GM21390 (cell line): ENCODE measurements around the gene SORCS2.

ENCODE experiments used
- ATAC-seq: cut with Tn5 transposase; IDR thresholded peaks from one replicate; pipeline ENCODE4 v1.9.1; 2021; ENCODE audit not compliant: unreplicated experiment

The SORCS2 gene

GRCh38 chr4:7775396-7775795 is 583.1 kb downstream of the SORCS2 start:
- ATAC-seq: no peak

GRCh38 chr4:7777017-7777710 is 584.8 kb downstream of the SORCS2 start:
- ATAC-seq: no peak

- no peak for ATAC-seq
These were observed 585.7 kb downstream of the SORCS2 start for GRCh38 chr4:7777871-7778509.

GRCh38 chr4:7778510-7779431 is 586.4 kb downstream of the SORCS2 start:
- ATAC-seq: no peak

DNA sequence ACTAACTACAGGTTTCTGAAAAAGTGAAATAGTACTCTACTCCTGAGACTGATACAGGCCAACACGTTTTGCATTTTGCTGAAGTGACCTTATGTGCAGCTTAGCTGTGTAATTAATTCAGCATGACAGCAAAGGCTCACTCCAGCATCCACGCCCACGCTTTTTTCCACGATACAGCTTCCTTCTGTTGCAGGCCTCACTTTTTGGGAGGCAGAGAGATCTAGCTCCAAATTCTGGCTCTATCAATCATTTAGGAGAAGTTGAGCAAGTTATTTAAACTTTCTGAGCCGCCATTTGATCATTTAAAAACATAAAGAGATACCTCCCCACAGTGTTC is 587.1 kb downstream of the SORCS2 start:
- no peak for ATAC-seq

GRCh38 chr4:7780751-7781348 is 588.5 kb downstream of the SORCS2 start:
- ATAC-seq: no peak

DNA sequence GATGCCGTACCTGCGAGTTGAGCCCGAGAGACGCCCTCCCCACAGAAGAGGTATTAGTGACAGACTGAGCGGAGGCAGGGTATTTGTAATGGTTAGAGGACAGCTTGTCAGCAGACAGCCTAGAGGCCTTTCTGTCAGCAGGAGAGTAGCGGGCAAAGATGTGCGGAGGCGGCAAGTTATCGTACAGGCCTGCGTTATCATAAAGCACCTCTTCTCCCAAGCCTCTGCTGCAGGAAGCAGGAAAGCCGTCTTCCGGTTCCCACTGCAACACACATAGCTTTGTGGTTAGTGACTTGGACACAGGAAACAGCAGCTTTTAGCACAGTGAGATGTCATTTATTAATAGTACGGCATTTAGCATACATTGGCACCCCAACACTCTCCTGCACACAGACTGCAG is 589.0 kb downstream of the SORCS2 start:
- no peak for ATAC-seq

GRCh38 chr4:7781993-7782392 is 589.7 kb downstream of the SORCS2 start:
- ATAC-seq: no peak

- no peak for ATAC-seq
These were observed 590.4 kb downstream of the SORCS2 start for GRCh38 chr4:7782783-7783182.

- no peak for ATAC-seq
These were observed 591.2 kb downstream of the SORCS2 start for GRCh38 chr4:7783541-7783940.

DNA sequence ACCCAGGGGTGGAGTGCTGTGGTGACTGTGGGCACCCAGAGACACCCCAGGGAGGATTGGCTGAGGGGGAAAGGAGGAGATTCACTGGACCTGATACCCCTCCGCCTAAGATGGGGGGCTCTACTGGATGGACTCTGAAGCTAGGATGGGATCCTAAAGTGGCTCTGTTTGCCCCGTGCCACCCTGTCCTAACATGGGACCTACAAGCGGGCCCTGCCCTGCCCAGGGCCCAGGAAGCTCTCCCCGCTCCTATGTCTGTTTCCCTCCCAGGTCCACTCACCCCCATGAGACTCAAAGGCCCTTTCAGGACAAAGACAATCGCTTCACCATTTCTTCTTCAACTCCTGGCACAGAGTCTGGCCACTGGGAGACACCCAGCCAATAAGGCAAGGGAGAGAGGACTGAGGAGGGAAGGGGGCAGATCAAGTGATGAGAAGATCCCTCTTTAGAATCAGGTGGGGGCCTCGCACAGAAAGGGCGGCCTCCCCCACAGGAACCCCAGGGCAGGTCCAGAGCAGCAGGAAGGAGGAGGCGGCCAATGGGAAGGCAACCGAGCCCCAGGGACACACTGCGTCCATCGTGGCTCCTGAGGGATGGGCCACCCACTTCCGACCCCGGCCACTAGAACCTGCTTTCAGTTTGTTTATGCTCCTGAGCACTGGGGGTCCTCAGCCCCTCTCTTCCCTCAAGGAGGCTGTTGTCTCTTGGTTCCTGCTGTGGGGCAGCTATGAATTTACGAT is 592.0 kb downstream of the SORCS2 start:
- no peak for ATAC-seq

- no peak for ATAC-seq
These were observed 592.7 kb downstream of the SORCS2 start for GRCh38 chr4:7785017-7785416.

DNA sequence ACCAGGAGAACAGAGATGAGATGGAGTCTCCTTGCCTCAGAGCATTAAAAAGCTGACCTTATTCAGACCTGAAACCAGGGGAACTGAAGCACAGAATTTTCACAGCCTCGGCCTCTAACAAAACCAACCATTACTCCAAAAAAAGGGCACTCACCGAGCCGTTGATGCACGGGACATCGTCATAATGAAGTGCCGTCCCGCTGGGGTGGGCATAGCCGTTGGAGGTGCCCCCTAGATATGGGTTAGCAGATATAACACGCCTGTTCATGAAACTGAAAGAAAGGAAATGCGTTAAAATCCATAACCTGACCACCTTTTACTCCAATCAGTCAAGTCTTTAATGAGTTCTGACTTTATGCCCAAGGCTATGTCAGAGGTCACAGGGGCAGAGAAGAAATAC is 593.7 kb downstream of the SORCS2 start:
- no peak for ATAC-seq

DNA sequence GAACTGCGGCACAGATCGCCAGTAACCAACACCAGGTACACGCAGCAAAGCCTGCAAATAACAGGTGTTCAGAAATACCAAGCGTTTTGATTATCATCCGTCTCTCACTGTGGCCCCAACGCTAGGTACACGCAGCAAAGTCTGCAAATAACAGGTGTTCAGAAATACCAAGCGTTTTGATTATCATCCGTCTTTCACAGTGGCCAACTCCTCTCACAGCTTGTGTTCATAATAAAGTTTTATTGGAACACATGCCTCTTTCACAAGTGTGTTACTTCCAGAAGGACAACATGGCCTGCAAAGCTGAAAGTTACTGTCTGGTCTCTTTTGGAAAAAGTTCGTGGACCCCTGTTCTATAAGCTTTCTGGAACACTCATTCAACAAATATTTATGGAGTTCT is 594.2 kb downstream of the SORCS2 start:
- no peak for ATAC-seq

- ATAC-seq: no peak
These were observed 594.7 kb downstream of the SORCS2 start for GRCh38 chr4:7787067-7787466.

DNA sequence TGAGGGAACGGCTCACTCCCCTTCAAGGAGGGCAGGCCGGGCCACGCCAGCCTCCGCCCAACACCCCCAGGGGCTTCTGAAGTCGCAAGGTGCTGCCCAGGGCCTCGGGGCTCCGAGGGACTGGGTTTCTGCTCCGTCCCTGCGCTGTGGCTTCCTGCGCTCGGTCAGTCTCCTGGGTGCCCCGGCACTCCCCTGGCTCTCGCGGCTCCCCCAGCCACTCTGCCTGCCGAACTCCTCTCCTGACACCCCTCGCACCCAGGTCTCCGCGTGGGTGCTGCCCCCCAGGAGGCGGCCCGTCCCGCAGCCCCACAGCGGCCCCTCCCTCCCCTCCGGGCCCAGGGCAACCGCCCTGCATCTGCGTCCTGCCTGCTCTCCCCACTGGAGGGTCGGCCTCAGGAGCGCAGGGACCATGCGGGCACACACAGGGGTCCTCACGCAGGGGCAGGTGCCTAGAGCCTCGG is 595.4 kb downstream of the SORCS2 start:
- no peak for ATAC-seq

GRCh38 chr4:7788193-7788592 is 595.9 kb downstream of the SORCS2 start:
- no peak for ATAC-seq

DNA sequence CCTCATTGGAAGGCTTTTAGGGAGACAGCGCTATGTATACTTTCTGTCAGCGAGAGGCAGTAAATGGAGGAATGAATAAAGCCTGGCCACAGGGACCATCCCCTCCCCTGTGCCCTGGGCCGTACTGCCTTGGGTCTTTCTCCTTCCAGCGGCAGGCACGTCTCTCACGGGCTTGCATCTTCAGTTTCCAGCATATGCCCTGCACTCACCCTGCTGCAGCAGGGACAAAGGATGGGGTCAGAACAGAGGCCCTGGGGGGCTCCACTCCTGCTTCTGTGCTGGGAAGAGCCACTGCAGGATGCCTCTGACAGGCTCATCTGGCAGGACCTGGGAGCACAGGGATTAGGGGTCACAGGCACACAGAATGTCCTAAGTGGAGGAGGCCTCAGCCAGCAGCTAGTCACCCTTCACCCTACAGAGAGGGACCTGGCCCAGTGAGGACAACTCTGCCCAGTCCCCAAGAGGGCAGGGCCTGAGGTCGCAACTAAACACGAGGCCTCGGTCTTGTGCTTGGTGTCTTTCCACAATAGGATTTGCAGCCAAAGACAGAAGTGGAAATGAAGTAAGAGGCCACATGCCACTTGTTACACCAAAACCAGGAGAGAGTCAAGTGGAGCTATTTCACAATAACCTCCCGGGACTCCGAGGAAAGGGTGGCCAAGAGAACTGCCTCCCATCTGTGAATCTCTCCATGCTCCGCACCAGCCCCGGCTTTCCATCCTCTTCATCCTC is 596.5 kb downstream of the SORCS2 start:
- no peak for ATAC-seq

DNA sequence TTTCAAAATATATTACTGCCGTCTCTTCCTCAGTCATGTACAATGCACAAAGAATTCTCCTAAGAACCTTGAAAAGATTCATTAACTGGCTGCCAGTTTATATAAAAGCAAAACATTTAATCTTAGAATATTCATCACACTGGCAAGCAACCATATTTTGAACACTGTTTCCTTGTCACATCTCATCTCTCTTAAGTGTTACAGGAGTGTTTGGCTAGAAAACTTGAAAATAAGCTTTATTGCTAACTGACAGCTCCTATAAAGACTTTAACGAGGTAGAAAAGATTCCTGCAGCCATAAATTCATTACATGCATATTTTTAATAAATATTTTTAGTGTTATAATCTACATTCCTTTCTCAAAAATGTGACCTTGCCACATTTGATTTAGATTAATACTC is 597.7 kb downstream of the SORCS2 start:
- no peak for ATAC-seq

DNA sequence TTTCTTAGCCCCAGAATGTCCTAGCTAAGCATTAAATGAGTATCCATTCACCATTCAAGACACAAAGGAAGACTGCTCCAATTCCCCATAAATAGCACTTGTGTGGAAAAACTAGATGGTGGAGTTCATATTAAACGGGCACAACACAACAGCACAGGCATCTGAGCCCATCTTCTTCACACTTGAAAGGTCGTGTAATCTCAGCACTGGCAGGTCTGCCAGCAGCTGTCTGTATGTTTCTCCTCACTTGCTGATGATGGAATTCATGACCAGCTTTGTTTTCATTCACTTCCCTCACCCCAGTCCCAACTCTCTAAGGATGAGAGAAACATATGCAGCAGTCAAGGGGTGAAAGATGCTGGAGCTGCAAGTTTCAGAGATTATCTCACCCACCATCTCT is 598.7 kb downstream of the SORCS2 start:
- ATAC-seq: no peak
